Measurements from ENCODE around the gene MAP3K3. TPM values are rescaled to one million over a fixed set of nuclear protein-coding genes. Genes with fewer than 3 reads are reported as not detected.

MAP3K3 gene
- total RNA-seq, 4 donors from 2014 or later, result 62.8 to 107 (median 71.7) TPM

GRCh38 chr17:63665527-63666214 lies 43.5 kb downstream of the MAP3K3 start:
- peaks cover 0 to 42% (median 2%) of the 10 kb centered on the region in 4 donors for H3K4me1 ChIP-seq
- WGBS, 2 donors, result 17% methylated on average over 5 of the region's 5 CpGs
- peaks cover 0 to 77% (median 10%) of the 10 kb centered on the region in 3 donors for H3K36me3 ChIP-seq
- peak overlapping the region in 2 of 4 donors; percentile 54 to 56 for H3K27ac ChIP-seq
- H3K4me3 ChIP-seq, result no peak overlapping the region
- H3K27me3 ChIP-seq, result no peaks in the 10 kb centered on the region
- DNase-seq (ENCODE audit: low spot score in 2 of 2), result no peak
- TF ChIP-seq POLR2A (IDR thresholded peaks at IDR 0.05) (no peak), EP300 (IDR thresholded peaks at IDR 0.05) (peak in 1 of 2 donors; percentile 84)
- no peaks in the 10 kb centered on the region for H3K9me3 ChIP-seq

- WGBS, 2 donors, result 89 to 92% methylated on average over 2 of the region's 2 CpGs
- no peak for DNase-seq (ENCODE audit: low spot score in 2 of 2)
- peaks cover 0 to 59% (median 6%) of the 10 kb centered on the region in 3 donors for H3K36me3 ChIP-seq
- H3K4me3 ChIP-seq, result no peak overlapping the region
- no peaks in the 10 kb centered on the region for H3K9me3 ChIP-seq
- TF ChIP-seq, protein P1, sequence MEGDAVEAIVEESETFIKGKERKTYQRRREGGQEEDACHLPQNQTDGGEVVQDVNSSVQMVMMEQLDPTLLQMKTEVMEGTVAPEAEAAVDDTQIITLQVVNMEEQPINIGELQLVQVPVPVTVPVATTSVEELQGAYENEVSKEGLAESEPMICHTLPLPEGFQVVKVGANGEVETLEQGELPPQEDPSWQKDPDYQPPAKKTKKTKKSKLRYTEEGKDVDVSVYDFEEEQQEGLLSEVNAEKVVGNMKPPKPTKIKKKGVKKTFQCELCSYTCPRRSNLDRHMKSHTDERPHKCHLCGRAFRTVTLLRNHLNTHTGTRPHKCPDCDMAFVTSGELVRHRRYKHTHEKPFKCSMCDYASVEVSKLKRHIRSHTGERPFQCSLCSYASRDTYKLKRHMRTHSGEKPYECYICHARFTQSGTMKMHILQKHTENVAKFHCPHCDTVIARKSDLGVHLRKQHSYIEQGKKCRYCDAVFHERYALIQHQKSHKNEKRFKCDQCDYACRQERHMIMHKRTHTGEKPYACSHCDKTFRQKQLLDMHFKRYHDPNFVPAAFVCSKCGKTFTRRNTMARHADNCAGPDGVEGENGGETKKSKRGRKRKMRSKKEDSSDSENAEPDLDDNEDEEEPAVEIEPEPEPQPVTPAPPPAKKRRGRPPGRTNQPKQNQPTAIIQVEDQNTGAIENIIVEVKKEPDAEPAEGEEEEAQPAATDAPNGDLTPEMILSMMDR (IDR thresholded peaks at IDR 0.05), result no peak
- TF ChIP-seq POLR2A (IDR thresholded peaks at IDR 0.05), result no peak
- no peak for TF ChIP-seq EP300 (IDR thresholded peaks at IDR 0.05)
- H3K4me1 ChIP-seq, result peaks cover 5 to 49% (median 32%) of the 10 kb centered on the region in 4 donors
- H3K27ac ChIP-seq, result peak overlapping the region in 1 of 4 donors; percentile 9
- H3K27me3 ChIP-seq, result no peaks in the 10 kb centered on the region
Observed at GRCh38 chr17:63672856-63673255, 50.6 kb downstream of the MAP3K3 start.

DNA sequence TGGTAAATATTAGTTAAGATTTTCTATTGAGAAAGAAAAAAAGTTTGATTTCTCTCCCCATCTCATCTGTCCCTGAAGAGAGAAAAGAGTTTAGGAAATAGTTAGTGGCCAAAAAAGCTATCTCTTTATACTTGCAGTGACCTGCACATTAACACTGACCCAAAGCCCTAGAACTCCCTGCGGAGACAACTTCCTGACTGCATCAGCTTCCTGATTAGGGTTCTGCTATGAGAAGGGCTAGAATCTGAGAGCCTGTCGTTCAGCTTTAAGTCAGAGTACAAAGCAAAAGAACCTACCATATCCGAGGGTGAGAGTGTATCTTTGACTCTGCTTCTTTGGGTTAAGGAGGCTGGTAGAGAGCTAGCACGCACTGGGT lies 53.0 kb downstream of the MAP3K3 start:
- Histone ChIP-seq H3K4me3 (peak overlapping the region in 1 of 4 donors; percentile 27), H3K4me1 (peaks cover 5 to 60% (median 32%) of the 10 kb centered on the region in 4 donors), H3K27ac (peak overlapping the region; percentile 40 to 88 (median 62)), H3K27me3 (no peaks in the 10 kb centered on the region), H3K9me3 (no peaks in the 10 kb centered on the region), H3K36me3 (peaks cover 0 to 50% (median 0%) of the 10 kb centered on the region in 3 donors)
- TF ChIP-seq, protein P1 (IDR thresholded peaks at IDR 0.05), result no peak
- TF ChIP-seq EP300 (IDR thresholded peaks at IDR 0.05) (no peak), POLR2A (IDR thresholded peaks at IDR 0.05) (no peak)
- DNase-seq (ENCODE audit: low spot score in 2 of 2), result no peak
- 3 to 11% methylated on average over 4 of the region's 4 CpGs for WGBS, 2 donors

- WGBS, 2 donors, result 25 to 31% methylated on average over 6 of the region's 6 CpGs
- Histone ChIP-seq H3K4me3 (peak overlapping the region in 1 of 4 donors; percentile 27), H3K27ac (peak overlapping the region; percentile 40 to 88 (median 62)), H3K4me1 (peaks cover 5 to 66% (median 33%) of the 10 kb centered on the region in 4 donors), H3K27me3 (no peaks in the 10 kb centered on the region), H3K36me3 (peaks cover 0 to 45% (median 0%) of the 10 kb centered on the region in 3 donors), H3K9me3 (no peaks in the 10 kb centered on the region)
- TF ChIP-seq EP300 (IDR thresholded peaks at IDR 0.05) (peak; percentile 41 to 80), POLR2A (IDR thresholded peaks at IDR 0.05) (no peak)
- TF ChIP-seq, protein P1 (IDR thresholded peaks at IDR 0.05), result no peak
- peak; percentile 63 to 79 for DNase-seq (ENCODE audit: low spot score in 2 of 2)
Observed at GRCh38 chr17:63675607-63676546, 53.7 kb downstream of the MAP3K3 start.

DNA sequence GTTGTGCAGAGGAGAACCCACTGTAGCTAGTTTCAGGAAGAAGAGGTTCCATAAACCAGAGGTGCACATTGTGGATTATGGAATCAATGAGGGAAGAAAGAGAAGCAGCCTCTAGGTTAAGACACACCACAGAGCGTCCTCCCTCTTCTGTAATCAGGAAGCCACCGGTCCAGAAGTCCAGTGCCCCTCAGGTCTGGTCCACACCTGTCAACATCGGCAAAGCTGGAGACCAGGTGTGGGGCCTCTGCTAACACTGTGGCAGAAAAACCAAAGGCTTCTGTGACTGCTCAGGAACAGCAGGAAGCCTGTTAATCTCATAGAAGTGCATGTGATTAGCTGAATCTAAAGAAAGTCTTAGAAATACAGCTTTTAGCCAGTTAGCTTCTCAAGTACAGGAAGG lies 54.4 kb downstream of the MAP3K3 start:
- no peak for DNase-seq (ENCODE audit: low spot score in 2 of 2)
- Histone ChIP-seq H3K4me1 (peaks cover 5 to 73% (median 39%) of the 10 kb centered on the region in 4 donors), H3K9me3 (no peaks in the 10 kb centered on the region), H3K36me3 (peaks cover 0 to 40% (median 0%) of the 10 kb centered on the region in 3 donors), H3K27me3 (no peaks in the 10 kb centered on the region), H3K27ac (peak overlapping the region; percentile 40 to 88 (median 62)), H3K4me3 (no peak overlapping the region)
- no peak for TF ChIP-seq EP300 (IDR thresholded peaks at IDR 0.05)
- TF ChIP-seq, protein P1 (IDR thresholded peaks at IDR 0.05), result no peak
- TF ChIP-seq POLR2A (IDR thresholded peaks at IDR 0.05), result no peak
- WGBS, 2 donors, result 53 to 68% methylated on average over 3 of the region's 3 CpGs

All from tibial nerve (tissue), 4 donors.